Measurements from ENCODE around the gene SH3YL1. TPM values are rescaled to one million over a fixed set of nuclear protein-coding genes. Genes with fewer than 3 reads are reported as not detected.

Gene SH3YL1
- total and polyA plus RNA-seq, 2 donors from 2014 or later, result 57.3 to 111 TPM

DNA sequence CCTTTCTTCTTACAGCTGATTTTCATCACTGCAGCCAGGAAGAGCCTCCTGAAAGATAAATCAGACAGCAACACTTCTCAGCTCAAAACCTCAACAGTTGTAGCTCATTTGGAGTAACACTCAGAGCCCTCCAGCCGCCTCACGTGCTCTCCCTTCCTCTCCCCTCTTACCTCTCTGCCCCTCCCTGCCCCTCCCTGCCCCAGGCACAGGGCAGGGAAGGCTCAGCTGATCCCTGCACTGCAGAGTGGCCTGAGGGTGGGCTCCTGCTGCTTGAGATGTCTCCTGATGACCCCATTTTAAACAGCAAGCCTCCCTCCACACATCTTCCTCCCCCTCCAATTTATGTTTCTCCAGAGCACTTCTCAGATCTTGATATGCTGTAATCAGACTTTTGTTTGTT is 54.4 kb downstream of the SH3YL1 start:
- no peak overlapping the region for H3K9ac ChIP-seq (ENCODE audit: low read length in 3 of 3)
- no peak overlapping the region for H3K4me3 ChIP-seq (ENCODE audit: low read length in 3 of 3)
- TF ChIP-seq CTCF (IDR thresholded peaks at IDR 0.05; ENCODE audit: borderline replicate concordance, extremely low read depth, insufficient read depth), result no peak
- H3K36me3 ChIP-seq (ENCODE audit: control insufficient read depth in 2 of 3, insufficient read depth in 3 of 3, low read length in 3 of 3), result no peaks in the 10 kb centered on the region
- no peak overlapping the region for H3K27ac ChIP-seq (ENCODE audit: low read depth in 2 of 2, low read length in 2 of 2)
- DNase-seq (no peak), FAIRE-seq (no peak)
- H3K9me3 ChIP-seq (ENCODE audit: control insufficient read depth in 2 of 3, insufficient read depth in 1 of 3, low read length in 3 of 3), result peaks cover 0 to 11% (median 3%) of the 10 kb centered on the region in 3 donors
- H3K27me3 ChIP-seq (ENCODE audit: control insufficient read depth, insufficient read depth, low read length), result no peaks in the 10 kb centered on the region
- intact Hi-C loops (cut with DNase I), result no loop called here
- H3K4me1 ChIP-seq (ENCODE audit: control insufficient read depth in 2 of 3, insufficient read depth in 2 of 3, low read depth in 1 of 3, low read length in 3 of 3), result no peaks in the 10 kb centered on the region

DNA sequence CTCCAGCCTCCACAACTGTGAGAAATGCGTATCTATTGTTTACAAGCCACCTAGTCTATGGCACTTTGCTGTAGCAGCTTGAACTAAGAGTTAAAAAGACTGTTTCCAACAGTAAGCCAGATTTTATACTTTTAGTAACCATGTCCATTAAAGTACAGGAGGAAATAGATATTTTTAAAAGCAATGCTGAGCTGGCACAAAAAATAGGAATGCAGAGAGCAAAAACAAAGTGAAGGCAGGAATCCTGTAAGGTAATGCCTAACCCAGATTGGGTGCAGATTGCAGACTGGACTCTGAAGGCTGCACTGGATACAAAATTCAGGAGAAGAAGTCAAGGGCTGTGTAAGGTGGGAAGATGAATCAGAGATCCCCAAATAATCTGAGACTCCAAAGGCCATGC is 55.5 kb downstream of the SH3YL1 start:
- Histone ChIP-seq H3K4me1 (ENCODE audit: control insufficient read depth in 2 of 3, insufficient read depth in 2 of 3, low read depth in 1 of 3, low read length in 3 of 3) (no peaks in the 10 kb centered on the region), H3K9ac (ENCODE audit: low read length in 3 of 3) (no peak overlapping the region), H3K9me3 (ENCODE audit: control insufficient read depth in 2 of 3, insufficient read depth in 1 of 3, low read length in 3 of 3) (peaks cover 0 to 11% (median 3%) of the 10 kb centered on the region in 3 donors), H3K27ac (ENCODE audit: low read depth in 2 of 2, low read length in 2 of 2) (no peak overlapping the region), H3K4me3 (ENCODE audit: low read length in 3 of 3) (no peak overlapping the region), H3K27me3 (ENCODE audit: control insufficient read depth, insufficient read depth, low read length) (no peaks in the 10 kb centered on the region), H3K36me3 (ENCODE audit: control insufficient read depth in 2 of 3, insufficient read depth in 3 of 3, low read length in 3 of 3) (no peaks in the 10 kb centered on the region)
- intact Hi-C loops (cut with DNase I), result no loop called here
- no peak for DNase-seq
- FAIRE-seq, result no peak
- no peak for TF ChIP-seq CTCF (IDR thresholded peaks at IDR 0.05; ENCODE audit: borderline replicate concordance, extremely low read depth, insufficient read depth)

- no peaks in the 10 kb centered on the region for H3K4me1 ChIP-seq (ENCODE audit: control insufficient read depth in 2 of 3, insufficient read depth in 2 of 3, low read depth in 1 of 3, low read length in 3 of 3)
- H3K27ac ChIP-seq (ENCODE audit: low read depth in 2 of 2, low read length in 2 of 2), result no peak overlapping the region
- H3K27me3 ChIP-seq (ENCODE audit: control insufficient read depth, insufficient read depth, low read length), result no peaks in the 10 kb centered on the region
- no peak for TF ChIP-seq CTCF (IDR thresholded peaks at IDR 0.05; ENCODE audit: borderline replicate concordance, extremely low read depth, insufficient read depth)
- no peak for FAIRE-seq
- intact Hi-C loops (cut with DNase I), result no loop called here
- H3K9ac ChIP-seq (ENCODE audit: low read length in 3 of 3), result no peak overlapping the region
- no peaks in the 10 kb centered on the region for H3K9me3 ChIP-seq (ENCODE audit: control insufficient read depth in 2 of 3, insufficient read depth in 1 of 3, low read length in 3 of 3)
- H3K4me3 ChIP-seq (ENCODE audit: low read length in 3 of 3), result no peak overlapping the region
- H3K36me3 ChIP-seq (ENCODE audit: control insufficient read depth in 2 of 3, insufficient read depth in 3 of 3, low read length in 3 of 3), result no peaks in the 10 kb centered on the region
- no peak for DNase-seq
These were observed 59.8 kb downstream of the SH3YL1 start for GRCh38 chr2:203984-204383.

DNA sequence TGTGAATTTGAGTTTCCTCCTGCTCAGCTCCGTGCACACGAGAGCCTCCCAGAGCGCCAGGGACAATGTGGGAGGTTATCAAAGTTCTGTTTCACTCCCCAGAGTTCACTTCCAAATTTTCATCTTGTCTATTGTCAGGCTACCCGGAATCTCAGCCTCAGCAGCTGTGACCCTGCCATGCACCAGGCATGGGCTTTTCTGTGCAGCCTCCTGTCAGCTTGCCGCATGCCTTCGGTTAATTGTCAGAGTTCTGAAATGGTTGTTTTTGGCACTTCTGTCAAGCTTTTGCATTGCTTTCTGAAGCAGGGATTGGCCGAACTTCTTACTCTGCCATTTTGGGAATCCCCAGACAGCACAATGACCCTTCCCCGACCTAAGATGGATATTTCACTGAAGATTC is 60.4 kb downstream of the SH3YL1 start:
- H3K9ac ChIP-seq (ENCODE audit: low read length in 3 of 3), result no peak overlapping the region
- H3K9me3 ChIP-seq (ENCODE audit: control insufficient read depth in 2 of 3, insufficient read depth in 1 of 3, low read length in 3 of 3), result no peaks in the 10 kb centered on the region
- no peak for TF ChIP-seq CTCF (IDR thresholded peaks at IDR 0.05; ENCODE audit: borderline replicate concordance, extremely low read depth, insufficient read depth)
- intact Hi-C loops (cut with DNase I), result no loop called here
- no peak overlapping the region for H3K4me3 ChIP-seq (ENCODE audit: low read length in 3 of 3)
- no peak overlapping the region for H3K27ac ChIP-seq (ENCODE audit: low read depth in 2 of 2, low read length in 2 of 2)
- no peaks in the 10 kb centered on the region for H3K27me3 ChIP-seq (ENCODE audit: control insufficient read depth, insufficient read depth, low read length)
- DNase-seq (no peak), FAIRE-seq (no peak)
- no peaks in the 10 kb centered on the region for H3K36me3 ChIP-seq (ENCODE audit: control insufficient read depth in 2 of 3, insufficient read depth in 3 of 3, low read length in 3 of 3)
- no peaks in the 10 kb centered on the region for H3K4me1 ChIP-seq (ENCODE audit: control insufficient read depth in 2 of 3, insufficient read depth in 2 of 3, low read depth in 1 of 3, low read length in 3 of 3)

All from kidney (tissue), 14 donors.